GM19035 (cell line): ENCODE results near the gene H6PD.

Experiments used
- ATAC-seq: cut with Tn5 transposase; IDR thresholded peaks from one replicate; pipeline ENCODE4 v1.9.1; 2021; ENCODE audit not compliant: unreplicated experiment

Gene H6PD

DNA sequence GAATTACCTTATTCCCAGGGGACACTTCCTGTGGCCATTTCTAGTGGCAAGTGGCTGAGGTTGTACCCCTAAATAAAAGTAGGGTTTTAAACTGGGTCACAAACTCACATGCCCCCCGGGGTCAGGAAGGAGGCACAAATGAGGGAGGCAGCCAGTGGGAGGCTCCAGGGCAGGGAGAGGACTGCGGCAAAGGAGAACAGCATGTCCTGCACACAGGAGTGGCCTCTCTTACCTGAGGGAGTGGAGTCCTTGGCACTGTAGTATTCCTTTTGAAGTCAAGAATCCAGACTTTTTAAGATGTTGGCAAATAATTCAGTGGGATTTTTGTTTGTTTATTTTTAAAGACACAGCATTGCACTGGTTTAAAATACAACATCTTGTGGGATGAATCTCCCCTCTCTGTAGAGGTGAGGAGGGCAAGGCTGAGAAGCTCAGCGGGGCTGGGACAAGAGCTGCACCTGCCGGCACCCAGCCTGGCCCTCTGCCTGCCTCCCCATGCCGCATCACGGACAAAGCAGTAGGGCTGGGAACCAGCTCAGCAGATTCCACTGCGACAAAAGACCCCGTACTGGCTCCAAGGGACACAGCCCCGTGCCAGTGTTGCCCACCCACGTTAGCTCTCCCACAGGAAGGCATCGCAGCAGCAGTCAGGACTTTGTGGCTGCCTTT is 80.3 kb downstream of the H6PD start:
- ATAC-seq, result no peak

DNA sequence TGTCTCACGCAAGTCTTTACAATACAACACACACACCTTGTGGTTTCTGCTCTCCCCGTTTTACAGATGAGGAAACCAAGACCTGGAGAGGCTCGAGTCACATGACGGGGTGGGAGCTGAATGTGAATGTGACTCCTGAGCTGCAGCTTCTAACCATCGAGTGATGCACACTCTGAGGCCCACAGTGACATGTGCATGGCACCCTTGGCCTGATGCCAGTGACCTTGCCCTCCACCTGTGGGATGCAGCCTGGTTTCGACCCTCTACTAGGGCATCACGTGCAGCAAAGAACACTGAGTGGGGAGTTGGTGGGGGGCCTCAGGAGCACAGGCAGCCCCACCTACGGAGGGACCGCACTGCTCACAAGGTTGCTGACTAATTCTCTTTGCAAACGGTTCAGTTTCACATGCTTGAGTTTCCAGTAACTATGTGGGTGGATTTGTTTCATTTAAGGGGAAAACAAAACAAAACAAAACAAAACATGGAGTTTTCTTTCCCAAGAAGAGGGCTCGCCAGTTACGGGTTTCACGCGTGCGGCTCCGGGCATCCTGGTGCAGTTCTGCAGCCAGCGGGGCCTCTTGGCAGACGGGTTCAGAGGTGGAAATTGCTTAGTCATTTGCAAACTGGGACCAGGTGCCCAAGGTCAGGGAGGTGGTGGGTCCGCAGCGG is 81.0 kb downstream of the H6PD start:
- ATAC-seq, result no peak

- no peak for ATAC-seq
Measured at GRCh38 chr1:9316080-9316444, 81.5 kb downstream of the H6PD start.

DNA sequence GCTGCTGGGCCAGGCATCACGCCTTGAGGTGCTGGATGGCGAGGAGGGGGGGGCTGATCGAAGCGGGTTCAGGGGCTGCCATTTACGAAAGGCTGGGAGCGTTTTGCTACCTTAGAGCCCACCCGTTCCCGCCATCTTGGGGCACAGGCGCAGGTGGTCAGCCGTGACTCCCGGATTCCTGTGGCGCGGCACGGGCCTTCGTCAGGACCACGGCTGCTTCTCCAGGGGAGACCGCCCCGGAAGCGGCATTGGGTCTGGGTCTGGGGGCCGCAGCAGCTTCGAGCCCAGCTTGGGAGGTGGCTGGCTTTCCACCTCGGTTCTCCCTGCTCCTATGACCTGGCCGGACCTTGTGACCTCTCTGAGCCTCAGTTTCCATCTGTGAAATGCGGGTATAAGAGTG is 81.9 kb downstream of the H6PD start:
- no peak for ATAC-seq

GRCh38 chr1:9317072-9317471 is 82.5 kb downstream of the H6PD start:
- ATAC-seq, result no peak

DNA sequence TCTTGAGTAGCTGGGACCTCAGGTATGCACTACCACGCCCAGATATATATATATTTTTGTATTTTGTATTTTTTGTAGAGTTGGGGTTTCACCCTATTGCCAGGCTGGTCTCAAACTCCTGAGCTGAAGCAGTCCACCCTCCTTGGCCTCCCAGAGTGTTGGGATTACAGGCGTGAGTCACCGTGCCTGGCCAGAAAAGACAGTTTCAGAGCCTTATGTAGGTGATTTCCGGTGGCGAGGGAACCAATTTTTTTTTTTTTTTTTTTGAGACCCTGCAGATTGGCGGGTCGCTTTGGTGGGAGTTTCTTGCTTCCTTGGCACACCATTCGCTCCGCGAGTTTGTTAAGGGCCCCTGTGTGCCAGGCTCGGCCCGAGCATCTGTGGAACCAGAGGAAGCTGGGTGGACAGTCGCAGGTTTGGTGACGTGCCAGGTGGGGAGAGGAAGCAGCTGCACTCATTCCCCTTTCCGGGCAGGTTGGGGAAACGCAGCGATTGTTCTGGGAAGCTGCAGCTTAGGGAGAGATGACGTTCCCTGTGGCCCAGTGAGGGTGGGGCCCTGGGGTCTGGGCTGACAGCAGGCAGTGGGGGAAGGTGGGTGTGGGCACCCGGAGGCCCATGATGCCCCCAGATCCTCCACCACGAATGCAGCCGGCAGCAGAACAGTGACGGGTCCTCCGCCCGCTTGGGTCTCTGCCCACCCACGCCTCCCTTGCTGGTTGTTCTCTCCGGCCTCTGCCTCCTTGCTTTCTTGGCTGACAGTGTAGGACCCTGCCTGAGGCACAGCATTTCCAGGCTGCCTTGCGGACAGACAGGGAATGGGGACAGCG is 83.2 kb downstream of the H6PD start:
- no peak for ATAC-seq

DNA sequence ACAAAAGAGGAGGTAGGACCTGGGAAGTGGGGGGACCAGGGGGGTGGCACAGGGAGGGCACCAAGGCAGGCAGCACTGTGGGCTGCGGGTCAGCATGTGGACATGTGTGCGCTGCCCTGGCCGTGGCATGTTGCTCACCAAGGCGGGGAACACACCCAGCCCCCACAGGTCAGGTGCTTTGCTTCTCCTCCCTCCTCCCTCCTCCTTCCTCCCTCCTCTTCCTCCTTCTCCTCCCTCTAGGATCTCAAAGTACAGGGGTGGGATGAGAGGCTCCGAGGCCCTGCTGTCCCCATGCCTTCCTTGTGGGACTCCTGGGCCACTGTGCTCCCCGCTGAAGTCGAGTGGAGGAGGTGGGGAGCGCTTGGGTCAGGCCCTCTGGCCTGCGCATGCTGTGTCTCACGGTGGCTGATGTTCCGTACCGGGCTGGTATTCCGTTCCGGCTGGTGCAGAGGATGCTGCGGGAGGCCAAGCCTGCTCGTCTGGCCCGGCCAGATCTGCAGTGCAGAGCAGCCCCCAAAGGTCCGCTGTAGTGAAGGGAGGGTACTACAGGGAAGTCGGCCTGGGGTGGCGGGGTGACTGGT is 84.7 kb downstream of the H6PD start:
- ATAC-seq, result no peak

DNA sequence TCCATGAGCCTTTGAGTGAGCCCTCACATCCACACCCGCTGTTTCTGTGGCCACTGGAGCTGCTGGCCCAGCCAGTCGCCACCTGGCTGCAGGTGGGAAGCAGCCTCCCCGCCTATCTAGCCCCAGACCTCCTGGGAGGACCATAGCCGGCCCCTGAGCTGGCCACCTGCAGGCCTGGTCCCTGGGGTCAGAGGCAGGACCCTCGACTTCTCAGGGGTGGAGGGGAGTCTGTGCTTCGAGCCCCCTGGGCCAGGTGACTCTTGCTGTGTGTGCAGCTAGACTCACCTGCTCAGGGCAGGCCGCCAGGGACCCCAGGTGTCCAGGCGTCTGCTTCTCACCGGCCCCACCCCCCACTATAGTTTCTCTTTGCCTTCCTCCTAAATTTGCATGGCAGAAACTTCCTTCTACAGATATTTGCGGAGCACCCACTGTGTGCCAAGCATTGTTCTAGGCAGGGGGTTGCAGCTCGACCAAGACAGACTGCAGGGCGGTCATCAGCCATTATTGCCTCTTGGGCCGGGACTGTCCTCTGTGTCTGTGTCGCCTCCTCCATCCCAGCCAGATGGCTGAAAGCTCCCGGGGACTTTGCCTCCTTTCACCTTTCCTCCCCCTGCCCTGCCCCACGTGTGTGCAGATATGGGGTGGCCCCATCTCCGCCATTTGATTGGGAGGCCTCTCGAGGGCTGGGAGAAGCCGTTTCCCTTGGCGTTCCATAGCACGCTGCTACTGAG is 85.4 kb downstream of the H6PD start:
- ATAC-seq, result no peak
